ENCODE measurements around the gene GATM.

The GATM gene

GRCh38 chr15:45351227-45351626 lies 27.1 kb downstream of the GATM start:
- H3K36me3 ChIP-seq (ENCODE audit: control insufficient read depth in 2 of 2, insufficient read depth in 2 of 2, low read length in 2 of 2): no peaks in the 10 kb centered on the region
- H3K27ac ChIP-seq (ENCODE audit: low read length): no peak overlapping the region
- no peak overlapping the region for H3K9ac ChIP-seq (ENCODE audit: low read length in 2 of 2)
- no peaks in the 10 kb centered on the region for H3K9me3 ChIP-seq (ENCODE audit: control insufficient read depth in 2 of 2, low read length in 2 of 2)
- H3K4me3 ChIP-seq (ENCODE audit: low read length in 2 of 2): no peak overlapping the region
- H3K27me3 ChIP-seq (ENCODE audit: control insufficient read depth in 1 of 2, insufficient read depth in 2 of 2, low read length in 2 of 2): peaks cover 0 to 3% of the 10 kb centered on the region in 2 donors
- H3K4me1 ChIP-seq (ENCODE audit: control insufficient read depth, insufficient read depth, low read length): no peaks in the 10 kb centered on the region

GRCh38 chr15:45349623-45350022 lies 28.7 kb downstream of the GATM start:
- no peak overlapping the region for H3K9ac ChIP-seq (ENCODE audit: low read length in 2 of 2)
- H3K4me1 ChIP-seq (ENCODE audit: control insufficient read depth, insufficient read depth, low read length): no peaks in the 10 kb centered on the region
- H3K27ac ChIP-seq (ENCODE audit: low read length): no peak overlapping the region
- no peak overlapping the region for H3K4me3 ChIP-seq (ENCODE audit: low read length in 2 of 2)
- no peaks in the 10 kb centered on the region for H3K9me3 ChIP-seq (ENCODE audit: control insufficient read depth in 2 of 2, low read length in 2 of 2)
- peaks cover 0 to 3% of the 10 kb centered on the region in 2 donors for H3K27me3 ChIP-seq (ENCODE audit: control insufficient read depth in 1 of 2, insufficient read depth in 2 of 2, low read length in 2 of 2)
- H3K36me3 ChIP-seq (ENCODE audit: control insufficient read depth in 2 of 2, insufficient read depth in 2 of 2, low read length in 2 of 2): no peaks in the 10 kb centered on the region

DNA sequence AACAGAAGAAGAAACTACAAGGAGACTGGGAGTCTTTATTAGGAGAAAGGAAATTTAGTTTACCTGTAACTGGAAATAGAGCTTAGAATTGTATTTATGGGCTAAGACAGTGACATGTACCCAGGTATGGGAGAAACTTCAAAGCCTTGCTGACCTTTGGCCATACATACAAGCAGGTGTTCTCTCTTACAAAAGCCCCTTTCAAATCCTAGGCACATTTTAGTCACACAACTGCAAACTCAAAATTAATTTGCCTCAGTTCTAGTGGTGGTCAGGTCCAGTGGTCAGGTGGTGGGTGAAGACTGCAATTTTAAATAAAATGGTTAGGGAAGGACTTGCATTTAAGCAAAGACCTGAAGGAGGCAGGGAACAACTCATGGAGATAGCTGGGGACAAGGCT lies 30.4 kb downstream of the GATM start:
- Histone ChIP-seq H3K36me3 (ENCODE audit: control insufficient read depth in 2 of 2, insufficient read depth in 2 of 2, low read length in 2 of 2) (no peaks in the 10 kb centered on the region), H3K27me3 (ENCODE audit: control insufficient read depth in 1 of 2, insufficient read depth in 2 of 2, low read length in 2 of 2) (peaks cover 0 to 3% of the 10 kb centered on the region in 2 donors), H3K9me3 (ENCODE audit: control insufficient read depth in 2 of 2, low read length in 2 of 2) (no peaks in the 10 kb centered on the region), H3K4me1 (ENCODE audit: control insufficient read depth, insufficient read depth, low read length) (no peaks in the 10 kb centered on the region), H3K4me3 (ENCODE audit: low read length in 2 of 2) (no peak overlapping the region), H3K27ac (ENCODE audit: low read length) (no peak overlapping the region), H3K9ac (ENCODE audit: low read length in 2 of 2) (no peak overlapping the region)

DNA sequence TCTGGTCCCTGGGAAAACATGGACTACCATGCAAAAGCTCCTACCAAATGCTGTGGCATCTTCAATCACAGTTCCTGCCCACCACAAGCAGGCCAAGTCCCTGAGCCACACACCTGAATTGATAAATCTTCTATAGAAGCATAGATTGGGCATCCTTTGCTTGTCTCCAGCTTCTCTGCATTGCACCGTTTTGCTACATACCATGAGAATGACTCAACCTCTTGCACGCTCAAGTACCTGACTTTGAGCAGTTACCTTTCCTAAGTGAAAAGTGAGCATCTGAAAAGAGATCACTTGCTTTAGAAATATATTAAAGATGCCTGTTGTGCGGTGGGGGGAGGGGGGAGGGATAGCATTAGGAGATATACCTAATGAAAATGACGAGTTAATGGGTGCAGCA lies 31.3 kb downstream of the GATM start:
- Histone ChIP-seq H3K9ac (ENCODE audit: low read length in 2 of 2) (no peak overlapping the region), H3K9me3 (ENCODE audit: control insufficient read depth in 2 of 2, low read length in 2 of 2) (no peaks in the 10 kb centered on the region), H3K4me3 (ENCODE audit: low read length in 2 of 2) (no peak overlapping the region), H3K36me3 (ENCODE audit: control insufficient read depth in 2 of 2, insufficient read depth in 2 of 2, low read length in 2 of 2) (no peaks in the 10 kb centered on the region), H3K27me3 (ENCODE audit: control insufficient read depth in 1 of 2, insufficient read depth in 2 of 2, low read length in 2 of 2) (peaks cover 0 to 3% of the 10 kb centered on the region in 2 donors), H3K4me1 (ENCODE audit: control insufficient read depth, insufficient read depth, low read length) (no peaks in the 10 kb centered on the region), H3K27ac (ENCODE audit: low read length) (no peak overlapping the region)

- H3K9ac ChIP-seq (ENCODE audit: low read length in 2 of 2): no peak overlapping the region
- no peak overlapping the region for H3K27ac ChIP-seq (ENCODE audit: low read length)
- peaks cover 0 to 3% of the 10 kb centered on the region in 2 donors for H3K27me3 ChIP-seq (ENCODE audit: control insufficient read depth in 1 of 2, insufficient read depth in 2 of 2, low read length in 2 of 2)
- H3K36me3 ChIP-seq (ENCODE audit: control insufficient read depth in 2 of 2, insufficient read depth in 2 of 2, low read length in 2 of 2): no peaks in the 10 kb centered on the region
- H3K4me3 ChIP-seq (ENCODE audit: low read length in 2 of 2): no peak overlapping the region
- H3K9me3 ChIP-seq (ENCODE audit: control insufficient read depth in 2 of 2, low read length in 2 of 2): no peaks in the 10 kb centered on the region
- H3K4me1 ChIP-seq (ENCODE audit: control insufficient read depth, insufficient read depth, low read length): no peaks in the 10 kb centered on the region
These were observed 32.0 kb downstream of the GATM start for GRCh38 chr15:45346381-45346780.

GRCh38 chr15:45343258-45343860 lies 35.0 kb downstream of the GATM start:
- H3K9me3 ChIP-seq (ENCODE audit: control insufficient read depth in 2 of 2, low read length in 2 of 2): no peaks in the 10 kb centered on the region
- H3K36me3 ChIP-seq (ENCODE audit: control insufficient read depth in 2 of 2, insufficient read depth in 2 of 2, low read length in 2 of 2): no peaks in the 10 kb centered on the region
- H3K27me3 ChIP-seq (ENCODE audit: control insufficient read depth in 1 of 2, insufficient read depth in 2 of 2, low read length in 2 of 2): peaks cover 0 to under 1% of the 10 kb centered on the region in 2 donors
- no peak overlapping the region for H3K9ac ChIP-seq (ENCODE audit: low read length in 2 of 2)
- no peak overlapping the region for H3K27ac ChIP-seq (ENCODE audit: low read length)
- H3K4me3 ChIP-seq (ENCODE audit: low read length in 2 of 2): no peak overlapping the region
- no peaks in the 10 kb centered on the region for H3K4me1 ChIP-seq (ENCODE audit: control insufficient read depth, insufficient read depth, low read length)

DNA sequence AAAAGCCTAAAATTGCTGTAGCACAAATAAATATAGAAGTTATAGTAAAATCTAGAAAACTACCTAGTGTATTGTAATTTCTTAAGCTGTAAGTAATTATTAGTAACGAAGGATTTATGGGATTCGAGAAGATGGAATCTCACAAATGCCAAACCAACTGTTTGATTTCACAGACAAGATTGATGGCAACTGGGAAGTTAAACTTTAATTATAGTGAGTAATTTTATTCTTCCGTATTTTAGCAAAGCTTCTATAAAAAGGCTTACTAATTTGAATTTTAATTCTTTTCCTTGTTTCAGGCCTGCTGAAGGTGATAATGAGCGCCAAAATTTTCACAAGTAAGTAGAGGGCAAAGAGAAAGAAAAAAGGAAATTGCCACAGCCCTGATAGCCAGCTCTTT lies 36.6 kb downstream of the GATM start:
- Histone ChIP-seq H3K9me3 (ENCODE audit: control insufficient read depth in 2 of 2, low read length in 2 of 2) (no peaks in the 10 kb centered on the region), H3K4me1 (ENCODE audit: control insufficient read depth, insufficient read depth, low read length) (no peaks in the 10 kb centered on the region), H3K27me3 (ENCODE audit: control insufficient read depth in 1 of 2, insufficient read depth in 2 of 2, low read length in 2 of 2) (no peaks in the 10 kb centered on the region), H3K9ac (ENCODE audit: low read length in 2 of 2) (no peak overlapping the region), H3K27ac (ENCODE audit: low read length) (no peak overlapping the region), H3K4me3 (ENCODE audit: low read length in 2 of 2) (no peak overlapping the region), H3K36me3 (ENCODE audit: control insufficient read depth in 2 of 2, insufficient read depth in 2 of 2, low read length in 2 of 2) (no peaks in the 10 kb centered on the region)

GRCh38 chr15:45340429-45340828 lies 37.9 kb downstream of the GATM start:
- Histone ChIP-seq H3K36me3 (ENCODE audit: control insufficient read depth in 2 of 2, insufficient read depth in 2 of 2, low read length in 2 of 2) (no peaks in the 10 kb centered on the region), H3K4me1 (ENCODE audit: control insufficient read depth, insufficient read depth, low read length) (no peaks in the 10 kb centered on the region), H3K9me3 (ENCODE audit: control insufficient read depth in 2 of 2, low read length in 2 of 2) (no peaks in the 10 kb centered on the region), H3K4me3 (ENCODE audit: low read length in 2 of 2) (no peak overlapping the region), H3K27me3 (ENCODE audit: control insufficient read depth in 1 of 2, insufficient read depth in 2 of 2, low read length in 2 of 2) (no peaks in the 10 kb centered on the region), H3K9ac (ENCODE audit: low read length in 2 of 2) (no peak overlapping the region), H3K27ac (ENCODE audit: low read length) (no peak overlapping the region)

- no peaks in the 10 kb centered on the region for H3K36me3 ChIP-seq (ENCODE audit: control insufficient read depth in 2 of 2, insufficient read depth in 2 of 2, low read length in 2 of 2)
- H3K9ac ChIP-seq (ENCODE audit: low read length in 2 of 2): no peak overlapping the region
- no peaks in the 10 kb centered on the region for H3K27me3 ChIP-seq (ENCODE audit: control insufficient read depth in 1 of 2, insufficient read depth in 2 of 2, low read length in 2 of 2)
- H3K4me1 ChIP-seq (ENCODE audit: control insufficient read depth, insufficient read depth, low read length): no peaks in the 10 kb centered on the region
- H3K9me3 ChIP-seq (ENCODE audit: control insufficient read depth in 2 of 2, low read length in 2 of 2): no peaks in the 10 kb centered on the region
- H3K4me3 ChIP-seq (ENCODE audit: low read length in 2 of 2): no peak overlapping the region
- no peak overlapping the region for H3K27ac ChIP-seq (ENCODE audit: low read length)
These were observed 39.9 kb downstream of the GATM start for GRCh38 chr15:45338417-45338816.

DNA sequence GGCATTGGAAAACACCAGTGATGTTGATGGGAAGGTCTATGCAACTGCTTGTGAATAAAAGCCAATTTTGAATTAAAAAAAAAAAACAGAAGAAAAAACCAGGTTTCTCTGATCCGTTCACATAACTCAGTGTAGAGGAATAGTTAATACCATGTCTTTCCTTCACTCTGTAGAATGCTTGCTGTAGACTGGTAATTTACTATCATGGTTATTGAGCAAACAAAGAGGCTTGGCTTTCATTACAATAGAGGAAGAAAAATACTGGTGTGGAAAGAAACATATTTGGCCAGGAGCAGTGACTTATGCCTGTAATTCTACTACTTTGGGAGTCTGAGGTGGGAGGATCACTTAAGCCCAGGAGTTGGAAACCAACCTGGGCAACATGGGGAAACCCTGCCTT lies 41.1 kb downstream of the GATM start:
- H3K27me3 ChIP-seq (ENCODE audit: control insufficient read depth in 1 of 2, insufficient read depth in 2 of 2, low read length in 2 of 2): no peaks in the 10 kb centered on the region
- H3K4me3 ChIP-seq (ENCODE audit: low read length in 2 of 2): no peak overlapping the region
- no peak overlapping the region for H3K27ac ChIP-seq (ENCODE audit: low read length)
- H3K4me1 ChIP-seq (ENCODE audit: control insufficient read depth, insufficient read depth, low read length): no peaks in the 10 kb centered on the region
- H3K9me3 ChIP-seq (ENCODE audit: control insufficient read depth in 2 of 2, low read length in 2 of 2): no peaks in the 10 kb centered on the region
- no peak overlapping the region for H3K9ac ChIP-seq (ENCODE audit: low read length in 2 of 2)
- H3K36me3 ChIP-seq (ENCODE audit: control insufficient read depth in 2 of 2, insufficient read depth in 2 of 2, low read length in 2 of 2): no peaks in the 10 kb centered on the region

DNA sequence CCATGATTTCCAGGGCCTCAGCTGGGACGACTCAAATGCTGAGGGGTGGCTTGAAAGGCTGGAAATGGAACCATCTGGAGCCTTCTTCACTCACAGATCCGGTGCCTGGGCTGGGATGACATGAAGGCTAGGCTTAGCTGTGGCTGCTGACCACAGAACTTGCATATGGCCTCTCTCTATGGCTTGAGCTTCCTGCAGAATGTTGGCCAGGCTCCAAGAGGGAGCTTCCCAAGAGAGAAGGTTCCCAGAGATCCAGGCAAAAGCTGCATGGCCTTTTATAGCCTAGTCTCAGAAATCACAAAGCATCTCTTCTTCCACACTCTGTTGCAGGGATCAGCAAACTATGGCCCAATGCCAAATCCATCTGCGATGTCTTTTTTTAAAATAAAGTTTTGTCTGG lies 44.8 kb downstream of the GATM start:
- H3K4me3 ChIP-seq (ENCODE audit: low read length in 2 of 2): no peak overlapping the region
- no peak overlapping the region for H3K27ac ChIP-seq (ENCODE audit: low read length)
- H3K9me3 ChIP-seq (ENCODE audit: control insufficient read depth in 2 of 2, low read length in 2 of 2): no peaks in the 10 kb centered on the region
- H3K36me3 ChIP-seq (ENCODE audit: control insufficient read depth in 2 of 2, insufficient read depth in 2 of 2, low read length in 2 of 2): no peaks in the 10 kb centered on the region
- H3K27me3 ChIP-seq (ENCODE audit: control insufficient read depth in 1 of 2, insufficient read depth in 2 of 2, low read length in 2 of 2): no peaks in the 10 kb centered on the region
- no peaks in the 10 kb centered on the region for H3K4me1 ChIP-seq (ENCODE audit: control insufficient read depth, insufficient read depth, low read length)
- H3K9ac ChIP-seq (ENCODE audit: low read length in 2 of 2): no peak overlapping the region
